Progenitor cell of endocrine pancreas (in vitro differentiated cells): ENCODE results near the gene TM9SF3. TPM values are rescaled to one million over a fixed set of nuclear protein-coding genes. Genes with fewer than 3 reads are reported as not detected.

Source experiments
- DNase-seq: peaks from one replicate; pipeline ENCODE4 v3.0.0; 2021; ENCODE audit warnings: low spot score; ENCODE audit not compliant: unreplicated experiment
- H3K27ac Mint-ChIP-seq: 2 replicates; pipeline ENCODE4 v1.8.0; 2021; ENCODE audit warnings: mild to moderate bottlenecking, moderate library complexity, mixed read lengths
- H3K27me3 Mint-ChIP-seq: 2 replicates; pipeline ENCODE4 v1.8.0; 2021; ENCODE audit warnings: mixed read lengths
- H3K36me3 Mint-ChIP-seq: 2 replicates; pipeline ENCODE4 v1.8.0; 2022; ENCODE audit warnings: mixed read lengths; ENCODE audit not compliant: insufficient read depth
- H3K4me1 Mint-ChIP-seq: 2 replicates; pipeline ENCODE4 v1.8.0; 2021; ENCODE audit warnings: low read depth, mixed read lengths
- H3K4me3 Mint-ChIP-seq: 2 replicates; pipeline ENCODE4 v1.8.0; 2021; ENCODE audit warnings: low read depth, mild to moderate bottlenecking, moderate library complexity, mixed read lengths
- H3K9me3 Mint-ChIP-seq: 2 replicates; pipeline ENCODE4 v1.8.0; 2021; ENCODE audit warnings: low read depth, mixed read lengths
- CTCF ChIP-seq: fragments of 200-600 bp; sonication (generic); IDR thresholded peaks from one replicate; pipeline ENCODE4 v1.5.0; 2021; ENCODE audit warnings: antibody characterized with exemption, mild to moderate bottlenecking; ENCODE audit not compliant: unreplicated experiment
- total RNA-seq: library from RNA; stranded (reverse); gene quantifications from 2 replicates; pipeline ENCODE4 v1.2.1, GENCODE V29; 2021

Gene TM9SF3
- total RNA-seq, 1 donor from 2014 or later = 140 TPM

- no peaks in the 10 kb centered on the region for H3K9me3 Mint-ChIP-seq
- H3K27me3 Mint-ChIP-seq = no peaks in the 10 kb centered on the region
- peaks cover 29% of the 10 kb centered on the region for H3K36me3 Mint-ChIP-seq
- no peak overlapping the region for H3K4me3 Mint-ChIP-seq
- no peak for DNase-seq
- peaks cover 5% of the 10 kb centered on the region for H3K4me1 Mint-ChIP-seq
- TF ChIP-seq CTCF = no peak
- no peak overlapping the region for H3K27ac Mint-ChIP-seq
Observed at GRCh38 chr10:96625173-96625572, 38.4 kb upstream of the TM9SF3 start.

- no peaks in the 10 kb centered on the region for H3K9me3 Mint-ChIP-seq
- no peak overlapping the region for H3K27ac Mint-ChIP-seq
- no peak for DNase-seq
- H3K4me3 Mint-ChIP-seq = no peak overlapping the region
- peaks cover 27% of the 10 kb centered on the region for H3K36me3 Mint-ChIP-seq
- no peaks in the 10 kb centered on the region for H3K27me3 Mint-ChIP-seq
- peaks cover 5% of the 10 kb centered on the region for H3K4me1 Mint-ChIP-seq
- no peak for TF ChIP-seq CTCF
Observed at GRCh38 chr10:96622013-96622787, 35.4 kb upstream of the TM9SF3 start.

- Mint-ChIP-seq H3K36me3 (peaks cover 19% of the 10 kb centered on the region), H3K4me1 (peaks cover 5% of the 10 kb centered on the region), H3K4me3 (no peak overlapping the region), H3K9me3 (no peaks in the 10 kb centered on the region), H3K27me3 (no peaks in the 10 kb centered on the region), H3K27ac (no peak overlapping the region)
- TF ChIP-seq CTCF = no peak
- DNase-seq = no peak
Observed at GRCh38 chr10:96619796-96620773, 33.3 kb upstream of the TM9SF3 start.

- H3K27me3 Mint-ChIP-seq = no peaks in the 10 kb centered on the region
- H3K9me3 Mint-ChIP-seq = no peaks in the 10 kb centered on the region
- H3K36me3 Mint-ChIP-seq = peaks cover 25% of the 10 kb centered on the region
- no peak for TF ChIP-seq CTCF
- H3K4me1 Mint-ChIP-seq = peaks cover 5% of the 10 kb centered on the region
- no peak for DNase-seq
- no peak overlapping the region for H3K27ac Mint-ChIP-seq
- no peak overlapping the region for H3K4me3 Mint-ChIP-seq
Observed at GRCh38 chr10:96619120-96619519, 32.3 kb upstream of the TM9SF3 start.

GRCh38 chr10:96618653-96619052 lies 31.8 kb upstream of the TM9SF3 start:
- no peak for DNase-seq
- no peak for TF ChIP-seq CTCF
- Mint-ChIP-seq H3K27me3 (no peaks in the 10 kb centered on the region), H3K27ac (no peak overlapping the region), H3K36me3 (peaks cover 26% of the 10 kb centered on the region), H3K4me3 (no peak overlapping the region), H3K4me1 (peaks cover 5% of the 10 kb centered on the region), H3K9me3 (no peaks in the 10 kb centered on the region)
